SK-N-SH treated with all-trans-retinoic acid at 6 μM for 48 hours (cell line): ENCODE results near the gene FIBIN.

ENCODE experiments used
- RARB ChIP-seq: fragments of 250-450 bp; sonication (Bioruptor Pico); IDR thresholded peaks from 2 replicates; pipeline ENCODE4 v1.8.0; 2021; ENCODE audit warnings: mild to moderate bottlenecking, moderate library complexity
- TCF4 ChIP-seq: fragments of 250-450 bp; sonication (Bioruptor Pico); IDR thresholded peaks from 2 replicates; pipeline ENCODE4 v1.8.0; 2021; ENCODE audit warnings: mild to moderate bottlenecking, moderate library complexity, borderline replicate concordance
- TOX ChIP-seq: fragments of 250-450 bp; sonication (Bioruptor Pico); IDR thresholded peaks from 2 replicates; pipeline ENCODE4 v1.8.0; 2021; ENCODE audit warnings: mild to moderate bottlenecking, moderate library complexity, borderline replicate concordance
- ZFP3 ChIP-seq: fragments of 250-450 bp; sonication (Bioruptor Pico); IDR thresholded peaks from 2 replicates; pipeline ENCODE4 v1.5.0; 2020; ENCODE audit warnings: mild to moderate bottlenecking, moderate library complexity

- no peak for TF ChIP-seq RARB (CRISPR knock-in tag)
- TF ChIP-seq TOX (CRISPR knock-in tag): no peak
- no peak for TF ChIP-seq ZFP3 (CRISPR knock-in tag)
- TF ChIP-seq TCF4: no peak
These were observed 18.9 kb upstream of the FIBIN start for GRCh38 chr11:26974996-26975395.
